Fibroblast of pulmonary artery (primary cell): ENCODE results near the gene PLA2G12B.
"Not testable (repeated sequence)": the region's sequence is repeated elsewhere in the genome, so short reads cannot be mapped to it uniquely, and the experiment has no call there.

Source experiments
- DNase-seq: peaks from one replicate; pipeline ENCODE4 v3.0.0-alpha.2; 2010; ENCODE audit warnings: low read depth
- H3K4me3 ChIP-seq: replicated peaks from 2 replicates; pipeline ENCODE4 v1.5.1; 2011; ENCODE audit warnings: low read depth, mild to moderate bottlenecking, control low read depth, low read length, moderate library complexity
- TF ChIP-seq, protein P1 (sequence below): IDR thresholded peaks from 2 replicates; pipeline ENCODE4 v1.5.1; 2011; ENCODE audit warnings: mild to moderate bottlenecking, control low read depth, low read length, inconsistent platforms; ENCODE audit errors: missing control alignments

The PLA2G12B gene

DNA sequence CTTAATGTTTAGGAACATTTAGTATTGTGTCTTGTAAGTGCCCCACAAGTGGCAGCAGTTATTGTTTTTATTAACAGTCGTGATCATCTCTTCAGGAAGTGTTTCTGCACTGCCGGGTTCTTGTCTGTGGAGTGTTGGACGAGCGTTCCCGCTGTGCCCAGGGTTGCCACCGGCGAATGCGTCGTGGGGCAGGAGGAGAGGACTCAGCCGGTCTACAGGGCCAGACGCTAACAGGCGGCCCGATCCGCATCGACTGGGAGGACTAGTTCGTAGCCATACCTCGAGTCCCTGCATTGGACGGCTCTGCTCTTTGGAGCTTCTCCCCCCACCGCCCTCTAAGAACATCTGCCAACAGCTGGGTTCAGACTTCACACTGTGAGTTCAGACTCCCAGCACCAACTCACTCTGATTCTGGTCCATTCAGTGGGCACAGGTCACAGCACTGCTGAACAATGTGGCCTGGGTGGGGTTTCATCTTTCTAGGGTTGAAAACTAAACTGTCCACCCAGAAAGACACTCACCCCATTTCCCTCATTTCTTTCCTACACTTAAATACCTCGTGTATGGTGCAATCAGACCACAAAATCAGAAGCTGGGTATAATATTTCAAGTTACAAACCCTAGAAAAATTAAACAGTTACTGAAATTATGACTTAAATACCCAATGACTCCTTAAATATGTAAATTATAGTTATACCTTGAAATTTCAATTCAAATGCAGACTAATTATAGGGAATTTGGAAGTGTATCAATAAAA is 22.2 kb downstream of the PLA2G12B start:
- DNase-seq, result no peak
- TF ChIP-seq, protein P1, sequence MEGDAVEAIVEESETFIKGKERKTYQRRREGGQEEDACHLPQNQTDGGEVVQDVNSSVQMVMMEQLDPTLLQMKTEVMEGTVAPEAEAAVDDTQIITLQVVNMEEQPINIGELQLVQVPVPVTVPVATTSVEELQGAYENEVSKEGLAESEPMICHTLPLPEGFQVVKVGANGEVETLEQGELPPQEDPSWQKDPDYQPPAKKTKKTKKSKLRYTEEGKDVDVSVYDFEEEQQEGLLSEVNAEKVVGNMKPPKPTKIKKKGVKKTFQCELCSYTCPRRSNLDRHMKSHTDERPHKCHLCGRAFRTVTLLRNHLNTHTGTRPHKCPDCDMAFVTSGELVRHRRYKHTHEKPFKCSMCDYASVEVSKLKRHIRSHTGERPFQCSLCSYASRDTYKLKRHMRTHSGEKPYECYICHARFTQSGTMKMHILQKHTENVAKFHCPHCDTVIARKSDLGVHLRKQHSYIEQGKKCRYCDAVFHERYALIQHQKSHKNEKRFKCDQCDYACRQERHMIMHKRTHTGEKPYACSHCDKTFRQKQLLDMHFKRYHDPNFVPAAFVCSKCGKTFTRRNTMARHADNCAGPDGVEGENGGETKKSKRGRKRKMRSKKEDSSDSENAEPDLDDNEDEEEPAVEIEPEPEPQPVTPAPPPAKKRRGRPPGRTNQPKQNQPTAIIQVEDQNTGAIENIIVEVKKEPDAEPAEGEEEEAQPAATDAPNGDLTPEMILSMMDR, result no peak
- no peak overlapping the region for H3K4me3 ChIP-seq

DNA sequence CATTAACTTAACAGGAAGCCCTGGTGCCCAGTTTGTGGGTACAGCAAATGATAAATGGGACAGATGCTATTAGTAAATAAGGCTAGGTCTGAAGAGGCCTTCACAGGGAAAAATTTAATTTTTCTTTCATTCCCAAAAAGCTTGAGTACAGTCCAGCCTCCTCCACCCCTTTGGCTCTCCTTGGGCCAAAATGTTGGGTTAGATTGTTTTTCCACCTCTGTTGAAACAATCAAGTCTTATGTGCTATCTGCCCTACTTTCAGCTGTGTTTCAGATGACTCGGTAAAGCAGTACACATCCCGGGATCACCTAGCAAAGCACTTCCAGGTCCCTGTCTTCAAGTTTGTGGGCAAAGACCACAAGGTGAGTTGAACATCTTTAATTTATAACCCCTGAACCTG is 24.3 kb downstream of the PLA2G12B start:
- DNase-seq, result no peak
- TF ChIP-seq, protein P1, result no peak
- H3K4me3 ChIP-seq, result no peak overlapping the region

DNA sequence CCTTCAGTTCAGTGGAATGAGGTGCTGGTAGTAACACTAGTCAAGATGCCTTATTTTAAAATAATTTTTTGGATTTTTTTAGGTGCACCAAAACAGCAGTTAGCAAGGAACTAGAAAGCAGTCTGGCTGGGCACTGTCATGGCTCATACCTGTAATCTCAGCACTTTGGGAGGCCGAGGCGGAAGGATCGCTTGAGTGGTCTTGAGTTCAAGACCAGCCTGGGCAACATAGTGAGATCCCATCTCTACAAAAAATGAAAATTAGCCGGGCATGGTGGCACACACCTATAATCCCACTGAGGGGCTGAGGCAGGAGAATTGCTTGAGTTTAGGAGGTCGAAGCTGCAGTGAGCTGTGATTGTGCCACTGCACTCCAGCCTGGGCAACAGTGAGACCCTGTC is 25.8 kb downstream of the PLA2G12B start:
- no peak for DNase-seq
- no peak overlapping the region for H3K4me3 ChIP-seq
- TF ChIP-seq, protein P1, result no peak

DNA sequence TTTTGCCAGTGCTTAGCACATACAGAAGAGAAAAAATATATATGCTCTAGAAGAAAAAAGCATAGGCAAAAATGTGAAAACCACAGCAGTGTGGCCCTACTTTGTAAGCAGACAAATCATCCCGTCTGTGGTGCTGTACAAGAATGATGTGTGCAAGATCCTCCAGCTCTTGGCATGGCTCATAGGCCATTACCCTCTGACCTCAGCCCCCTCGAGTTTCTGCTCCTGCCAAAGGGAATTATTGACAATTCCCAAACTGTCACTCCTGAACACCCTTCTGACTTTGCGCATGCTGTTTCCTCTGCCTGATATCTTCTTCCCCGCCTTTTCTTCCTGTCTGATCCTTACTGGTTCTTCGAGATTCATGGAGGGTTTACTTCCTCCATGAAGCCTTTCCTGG is 27.1 kb downstream of the PLA2G12B start:
- TF ChIP-seq, protein P1, result no peak

DNA sequence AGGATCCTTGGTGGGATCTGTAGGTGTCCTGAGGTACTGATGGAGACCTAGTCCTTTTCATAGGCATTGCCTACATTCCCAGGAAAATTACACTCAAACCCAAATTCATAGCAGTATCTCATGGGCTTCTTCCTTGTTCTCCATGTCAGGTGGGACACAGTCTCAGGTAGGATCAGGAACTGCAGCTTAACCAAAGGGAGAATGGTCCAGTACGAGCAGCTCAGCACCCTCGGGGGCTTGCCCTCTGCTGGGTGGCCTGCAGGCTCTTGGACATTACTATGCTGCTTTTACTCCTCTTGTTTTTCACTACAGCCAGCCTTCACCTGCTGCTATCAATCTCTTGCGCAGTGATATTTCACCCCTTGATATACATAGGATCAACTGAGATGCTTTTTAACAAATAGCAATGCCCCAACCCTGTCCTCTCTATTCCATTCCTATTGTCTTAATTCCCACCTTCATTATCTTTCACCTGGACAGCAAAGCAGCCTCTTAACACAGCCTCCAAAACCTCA is 28.6 kb downstream of the PLA2G12B start:
- DNase-seq, result no peak
- H3K4me3 ChIP-seq, result no peak overlapping the region
- TF ChIP-seq, protein P1, result no peak

More for the DNA sequence above, 27.1 kb downstream of the PLA2G12B start:
- DNase-seq, result no peak
- no peak overlapping the region for H3K4me3 ChIP-seq

DNA sequence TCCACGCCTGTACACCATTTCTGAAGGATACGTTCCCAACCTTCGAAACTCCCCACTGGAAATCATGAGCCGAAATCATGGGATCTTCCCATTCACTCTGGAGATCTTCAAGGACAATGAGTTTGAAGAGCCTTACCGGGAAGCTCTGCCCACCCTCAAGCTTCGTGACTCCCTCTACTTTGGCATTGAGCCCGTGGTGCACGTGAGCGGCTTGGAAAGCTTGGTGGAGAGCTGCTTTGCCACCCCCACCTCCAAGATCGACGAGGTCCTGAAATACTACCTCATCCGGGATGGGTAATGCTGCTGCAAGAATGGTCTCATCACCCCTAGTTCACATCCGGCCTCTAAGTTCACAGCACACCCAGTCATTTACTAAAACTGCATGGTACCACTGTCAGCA is 30.3 kb downstream of the PLA2G12B start:
- no peak for DNase-seq
- H3K4me3 ChIP-seq, result no peak overlapping the region
- TF ChIP-seq, protein P1, result no peak

DNA sequence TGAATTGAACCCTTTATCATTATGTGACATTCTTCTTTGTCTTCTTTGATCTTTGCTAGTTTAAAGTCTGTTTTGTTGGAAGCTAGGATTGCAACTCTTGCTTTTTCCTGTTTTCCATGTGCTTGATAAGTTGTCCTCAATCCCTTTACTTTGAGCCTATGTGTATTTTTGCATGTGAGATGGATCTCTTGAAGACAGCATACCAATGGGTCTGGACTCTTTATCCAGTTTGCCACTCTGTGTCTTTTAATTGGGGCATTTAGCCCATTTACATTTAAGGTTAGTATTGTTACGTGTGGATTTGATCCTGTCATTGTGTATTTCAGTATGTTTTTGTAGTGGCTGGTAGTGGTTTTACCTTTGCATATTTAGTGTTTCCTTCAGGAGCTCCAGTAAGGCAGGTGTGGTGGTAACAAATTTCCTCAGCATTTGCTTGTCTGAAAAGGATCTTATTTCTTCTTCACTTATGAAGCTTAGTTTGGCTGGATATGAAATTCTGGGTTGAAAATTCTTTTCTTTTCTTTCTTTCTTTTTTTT is 33.4 kb downstream of the PLA2G12B start:
- H3K4me3 ChIP-seq, result not testable (repeated sequence)
- DNase-seq, result peak; percentile 5
